Caco-2 (cell line): ENCODE results near the gene NAA80. TPM values are rescaled to one million over a fixed set of nuclear protein-coding genes. Genes with fewer than 3 reads are reported as not detected.

ENCODE experiments used
- BruUV-seq: library from RNA; stranded (reverse); fragments of 400-500 nt; replicated peaks from 2 replicates; lab custom pipeline; 2021; lab: Mats Ljungman, UMichigan
- CTCF ChIA-PET: fragments of 300-600 bp; sonication (Branson Sonifier 250); formaldehyde crosslinking; loops from one replicate; lab custom pipeline; 2022; ENCODE audit warnings: antibody characterized with exemption; lab: Charles Lee
- POLR2A ChIA-PET: fragments of 300-600 bp; sonication (Branson Sonifier 250); formaldehyde crosslinking; loops from one replicate; lab custom pipeline; 2022; ENCODE audit warnings: antibody characterized with exemption; lab: Charles Lee
- DNase-seq, 2 experiments: peaks; one replicate each; pipeline versions ENCODE4 v3.0.0 to v3.0.0-alpha.2; 2020 to 2022
- H3K27me3 ChIP-seq: replicated peaks from 2 replicates; pipeline ENCODE4 v1.6.0; 2011; ENCODE audit warnings: low read length; ENCODE audit not compliant: control insufficient read depth, insufficient read depth
- H3K36me3 ChIP-seq: 2 replicates; pipeline ENCODE4 v1.5.1; 2011; ENCODE audit warnings: low read length; ENCODE audit not compliant: control insufficient read depth, insufficient read depth
- H3K4me1 ChIP-seq: fragments of 250-450 bp; sonication (Bioruptor Pico); 2 replicates; pipeline ENCODE4 v1.5.1; 2020; ENCODE audit warnings: mild to moderate bottlenecking
- H3K4me3 ChIP-seq: 2 replicates; pipeline ENCODE4 v1.5.1; 2011; ENCODE audit warnings: low read depth, mild to moderate bottlenecking, control low read depth, low read length
- H3K9me3 ChIP-seq: fragments of 250-450 bp; sonication (Bioruptor Pico); 2 replicates; pipeline ENCODE4 v1.5.1; 2020; ENCODE audit warnings: mild to moderate bottlenecking, moderate library complexity
- H3K27ac Mint-ChIP-seq: one replicate; pipeline ENCODE4 v1.8.0; 2022; ENCODE audit warnings: mixed read lengths; ENCODE audit not compliant: unreplicated experiment
- H3K27me3 Mint-ChIP-seq: one replicate; pipeline ENCODE4 v1.8.0; 2022; ENCODE audit warnings: mixed read lengths; ENCODE audit not compliant: insufficient read depth, unreplicated experiment
- H3K36me3 Mint-ChIP-seq: one replicate; pipeline ENCODE4 v1.8.0; 2022; ENCODE audit warnings: mild to moderate bottlenecking, mixed read lengths; ENCODE audit not compliant: insufficient read depth, unreplicated experiment
- H3K4me1 Mint-ChIP-seq: one replicate; pipeline ENCODE4 v1.8.0; 2022; ENCODE audit warnings: low read depth, mixed read lengths; ENCODE audit not compliant: unreplicated experiment
- H3K4me3 Mint-ChIP-seq: one replicate; pipeline ENCODE4 v1.8.0; 2022; ENCODE audit warnings: mild to moderate bottlenecking, moderate library complexity, mixed read lengths; ENCODE audit not compliant: unreplicated experiment
- H3K9me3 Mint-ChIP-seq: one replicate; pipeline ENCODE4 v1.8.0; 2022; ENCODE audit warnings: mixed read lengths; ENCODE audit not compliant: unreplicated experiment
- intact Hi-C: fragments of 100-400 bp; cut with micrococcal nuclease; formaldehyde crosslinking; loops from one replicate; pipeline ENCODE4 v1.10.0; 2022; ENCODE audit not compliant: unreplicated experiment
- total RNA-seq: library from RNA; stranded (reverse); gene quantifications from 2 replicates; pipeline ENCODE4 v1.2.3, GENCODE V29; 2022
- TF ChIP-seq, protein P1 (sequence below), 2 experiments: fragments of 200-600 bp in 1 of 2; IDR thresholded peaks; 1 replicate in 1 of 2; 2 replicates in 1 of 2; pipeline versions ENCODE4 v1.5.1 to v1.8.0; 2011 to 2022; ENCODE audit warnings: antibody characterized with exemption in 1 of 2, control low read depth in 1 of 2, inconsistent platforms in 1 of 2, low read depth in 1 of 2, low read length in 1 of 2, mild to moderate bottlenecking in 1 of 2, moderate library complexity in 1 of 2; ENCODE audit not compliant: insufficient read depth in 1 of 2, severe bottlenecking in 1 of 2, unreplicated experiment in 1 of 2

Gene NAA80
- total RNA-seq, 1 experiment from 2014 or later, result 8.2 TPM

- Mint-ChIP-seq H3K4me1 (no peaks in the 10 kb centered on the region), H3K9me3 (no peaks in the 10 kb centered on the region), H3K4me3 (no peak overlapping the region), H3K27me3 (no peaks in the 10 kb centered on the region), H3K27ac (no peak overlapping the region), H3K36me3 (peaks cover 25% of the 10 kb centered on the region)
- no TSS peak for BruUV-seq
- Histone ChIP-seq H3K4me3 (no peak overlapping the region), H3K9me3 (no peaks in the 10 kb centered on the region), H3K36me3 (peaks cover 5% of the 10 kb centered on the region), H3K27me3 (no peaks in the 10 kb centered on the region), H3K4me1 (peaks cover 2% of the 10 kb centered on the region)
- ChIA-PET POLR2A (no interaction called here), CTCF (interaction anchor here (1.9 kb wide), 1 partner anchor 8 kb away, joined by 5 read pairs; no protein-coding TSS in a partner anchor)
- intact Hi-C loops, result no loop called here
- DNase-seq, result no peak
- TF ChIP-seq, protein P1, sequence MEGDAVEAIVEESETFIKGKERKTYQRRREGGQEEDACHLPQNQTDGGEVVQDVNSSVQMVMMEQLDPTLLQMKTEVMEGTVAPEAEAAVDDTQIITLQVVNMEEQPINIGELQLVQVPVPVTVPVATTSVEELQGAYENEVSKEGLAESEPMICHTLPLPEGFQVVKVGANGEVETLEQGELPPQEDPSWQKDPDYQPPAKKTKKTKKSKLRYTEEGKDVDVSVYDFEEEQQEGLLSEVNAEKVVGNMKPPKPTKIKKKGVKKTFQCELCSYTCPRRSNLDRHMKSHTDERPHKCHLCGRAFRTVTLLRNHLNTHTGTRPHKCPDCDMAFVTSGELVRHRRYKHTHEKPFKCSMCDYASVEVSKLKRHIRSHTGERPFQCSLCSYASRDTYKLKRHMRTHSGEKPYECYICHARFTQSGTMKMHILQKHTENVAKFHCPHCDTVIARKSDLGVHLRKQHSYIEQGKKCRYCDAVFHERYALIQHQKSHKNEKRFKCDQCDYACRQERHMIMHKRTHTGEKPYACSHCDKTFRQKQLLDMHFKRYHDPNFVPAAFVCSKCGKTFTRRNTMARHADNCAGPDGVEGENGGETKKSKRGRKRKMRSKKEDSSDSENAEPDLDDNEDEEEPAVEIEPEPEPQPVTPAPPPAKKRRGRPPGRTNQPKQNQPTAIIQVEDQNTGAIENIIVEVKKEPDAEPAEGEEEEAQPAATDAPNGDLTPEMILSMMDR (IDR thresholded peaks at IDR 0.05; ENCODE audit: insufficient read depth in 1 of 2, low read depth in 1 of 2, low read length in 1 of 2, severe bottlenecking in 1 of 2, unreplicated experiment in 1 of 2), result no peak
Observed at GRCh38 chr3:50254577-50255250, 44.5 kb downstream of the NAA80 start.

DNA sequence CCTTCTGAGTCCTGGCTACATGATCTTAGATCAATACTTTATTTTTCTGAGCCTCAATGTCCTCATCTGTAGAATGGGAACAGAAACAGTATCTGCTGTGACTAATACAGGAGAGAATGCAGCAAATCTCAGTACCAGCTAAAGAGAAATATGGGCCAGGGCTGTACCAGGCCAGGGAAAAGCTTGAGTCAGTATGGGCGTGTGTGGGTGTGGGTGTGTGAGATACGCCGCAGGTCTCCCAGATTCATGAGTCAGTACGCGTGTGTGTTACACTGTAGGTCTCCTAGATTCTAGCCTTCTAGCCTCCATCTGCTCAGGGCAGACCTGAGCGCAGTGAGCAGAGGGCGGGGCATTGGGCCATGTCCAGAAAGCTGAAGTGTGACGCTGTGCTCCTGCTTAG is 48.0 kb downstream of the NAA80 start:
- no peaks in the 10 kb centered on the region for H3K27me3 ChIP-seq
- intact Hi-C loops, result no loop called here
- no TSS peak for BruUV-seq
- DNase-seq, result no peak
- H3K4me3 ChIP-seq, result no peak overlapping the region
- Mint-ChIP-seq H3K36me3 (peaks cover 12% of the 10 kb centered on the region), H3K27me3 (no peaks in the 10 kb centered on the region), H3K4me1 (no peaks in the 10 kb centered on the region), H3K4me3 (no peak overlapping the region), H3K9me3 (no peaks in the 10 kb centered on the region), H3K27ac (no peak overlapping the region)
- H3K9me3 ChIP-seq, result no peaks in the 10 kb centered on the region
- peaks cover under 1% of the 10 kb centered on the region for H3K36me3 ChIP-seq
- CTCF ChIA-PET, result no interaction called here
- peaks cover 2% of the 10 kb centered on the region; the same call in 1 of the 2 replicates for H3K4me1 ChIP-seq
- POLR2A ChIA-PET, result no interaction called here
- TF ChIP-seq, protein P1 (IDR thresholded peaks at IDR 0.05; ENCODE audit: insufficient read depth in 1 of 2, low read depth in 1 of 2, low read length in 1 of 2, severe bottlenecking in 1 of 2, unreplicated experiment in 1 of 2), result no peak

DNA sequence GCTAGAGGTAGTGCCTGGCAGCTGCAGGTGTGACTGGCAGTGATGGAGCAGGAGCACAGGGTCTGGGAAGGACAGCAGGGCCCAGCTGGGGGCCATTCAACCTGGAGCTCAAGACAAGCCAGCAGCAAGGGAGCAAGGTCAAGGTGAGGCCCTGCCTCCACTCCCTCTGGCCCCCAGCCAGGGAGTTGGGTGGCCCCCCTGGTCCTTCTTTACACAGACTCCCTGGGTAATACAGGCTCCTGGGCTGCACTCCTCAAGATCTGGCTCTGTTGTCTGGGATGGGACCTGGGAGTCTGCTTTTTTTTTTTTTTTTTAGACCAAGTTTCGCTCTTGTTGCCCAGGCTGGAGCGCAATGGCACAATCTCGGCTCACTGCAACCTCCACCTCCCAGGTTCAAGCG is 48.7 kb downstream of the NAA80 start:
- Mint-ChIP-seq H3K4me1 (no peaks in the 10 kb centered on the region), H3K9me3 (no peaks in the 10 kb centered on the region), H3K27me3 (no peaks in the 10 kb centered on the region), H3K4me3 (no peak overlapping the region), H3K36me3 (peaks cover 15% of the 10 kb centered on the region), H3K27ac (no peak overlapping the region)
- no peak overlapping the region for H3K4me3 ChIP-seq
- DNase-seq, result no peak
- TF ChIP-seq, protein P1 (IDR thresholded peaks at IDR 0.05; ENCODE audit: insufficient read depth in 1 of 2, low read depth in 1 of 2, low read length in 1 of 2, severe bottlenecking in 1 of 2, unreplicated experiment in 1 of 2), result no peak
- peaks cover 8% of the 10 kb centered on the region for H3K4me1 ChIP-seq
- no peaks in the 10 kb centered on the region for H3K9me3 ChIP-seq
- H3K36me3 ChIP-seq, result no peaks in the 10 kb centered on the region; the same call in 1 of the 2 replicates
- no TSS peak for BruUV-seq
- intact Hi-C loops, result no loop called here
- no peaks in the 10 kb centered on the region for H3K27me3 ChIP-seq
- ChIA-PET CTCF (no interaction called here), POLR2A (no interaction called here)
